Measurements from ENCODE around the gene SIX4.

- no peak for TF ChIP-seq REST (IDR thresholded peaks at IDR 0.05)
- no peak for TF ChIP-seq MAX (IDR thresholded peaks at IDR 0.05)
- TF ChIP-seq POLR2AphosphoS2 (conservative IDR thresholded peaks at IDR 0.05; ENCODE audit: low read length): no peak
- TF ChIP-seq CTCF (IDR thresholded peaks at IDR 0.05): no peak
- no peak for TF ChIP-seq CHD4 (IDR thresholded peaks at IDR 0.05; ENCODE audit: borderline replicate concordance)
- TF ChIP-seq HEYL (CRISPR knock-in tag; IDR thresholded peaks at IDR 0.05): no peak
- no peak for TF ChIP-seq POLR2A (IDR thresholded peaks at IDR 0.05; ENCODE audit: low read length)
- TF ChIP-seq HMGXB4 (CRISPR knock-in tag; IDR thresholded peaks at IDR 0.05; ENCODE audit: borderline replicate concordance): no peak
- no peak for TF ChIP-seq EP300 (IDR thresholded peaks at IDR 0.05)
Observed at GRCh38 chr14:60756847-60757246, 32.7 kb upstream of the SIX4 start.

Measured in A549 (cell line).